Measurements from ENCODE around the gene A3GALT2. TPM values are rescaled to one million over a fixed set of nuclear protein-coding genes. Genes with fewer than 3 reads are reported as not detected.

The A3GALT2 gene
- total RNA-seq, 1 experiment from 2014 or later, result not detected

DNA sequence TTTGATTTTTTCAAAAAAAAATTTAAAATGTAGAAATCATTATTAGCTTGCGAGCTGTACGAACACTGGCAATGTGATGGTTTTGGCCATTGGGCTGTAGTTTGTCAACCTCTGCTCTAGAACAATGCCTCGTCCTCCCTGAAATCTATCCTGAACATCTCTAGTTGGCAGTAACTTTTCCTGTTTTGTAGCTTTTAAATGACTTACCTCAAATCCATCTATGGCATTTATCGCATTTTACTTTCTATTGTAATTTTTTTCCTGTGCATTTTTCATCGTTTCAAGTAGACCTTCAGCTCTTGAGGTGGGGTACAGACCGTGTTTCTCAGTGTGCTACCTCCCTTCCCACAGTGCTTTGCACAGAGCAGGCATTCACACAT is 30.4 kb upstream of the A3GALT2 start:
- no TSS peak for BruUV-seq (replicated peaks)
- ChIA-PET CTCF (interaction anchor here (1.0 to 1.9 kb wide), 6 partner anchors 12 to 132 kb away, joined by 3 to 16 read pairs (median 5); no protein-coding TSS in a partner anchor), POLR2A (interaction anchor here (1.1 to 6.4 kb wide), 6 partner anchors 14 to 109 kb away, joined by 3 to 133 read pairs (median 6); no protein-coding TSS in a partner anchor)
- Mint-ChIP-seq H3K9me3 (ENCODE audit: unreplicated experiment) (no peaks in the 10 kb centered on the region), H3K27me3 (ENCODE audit: insufficient read depth, unreplicated experiment) (no peaks in the 10 kb centered on the region), H3K27ac (ENCODE audit: low read depth, unreplicated experiment) (no peak overlapping the region), H3K36me3 (ENCODE audit: insufficient read depth, unreplicated experiment) (peaks cover 19% of the 10 kb centered on the region), H3K4me1 (ENCODE audit: insufficient read depth, unreplicated experiment) (peaks cover 20% of the 10 kb centered on the region), H3K4me3 (ENCODE audit: unreplicated experiment) (peak overlapping the region; percentile 28)
- no peak for DNase-seq (ENCODE audit: unreplicated experiment)
- intact Hi-C loops (cut with micrococcal nuclease), result no loop called here
- TF ChIP-seq, protein P1, sequence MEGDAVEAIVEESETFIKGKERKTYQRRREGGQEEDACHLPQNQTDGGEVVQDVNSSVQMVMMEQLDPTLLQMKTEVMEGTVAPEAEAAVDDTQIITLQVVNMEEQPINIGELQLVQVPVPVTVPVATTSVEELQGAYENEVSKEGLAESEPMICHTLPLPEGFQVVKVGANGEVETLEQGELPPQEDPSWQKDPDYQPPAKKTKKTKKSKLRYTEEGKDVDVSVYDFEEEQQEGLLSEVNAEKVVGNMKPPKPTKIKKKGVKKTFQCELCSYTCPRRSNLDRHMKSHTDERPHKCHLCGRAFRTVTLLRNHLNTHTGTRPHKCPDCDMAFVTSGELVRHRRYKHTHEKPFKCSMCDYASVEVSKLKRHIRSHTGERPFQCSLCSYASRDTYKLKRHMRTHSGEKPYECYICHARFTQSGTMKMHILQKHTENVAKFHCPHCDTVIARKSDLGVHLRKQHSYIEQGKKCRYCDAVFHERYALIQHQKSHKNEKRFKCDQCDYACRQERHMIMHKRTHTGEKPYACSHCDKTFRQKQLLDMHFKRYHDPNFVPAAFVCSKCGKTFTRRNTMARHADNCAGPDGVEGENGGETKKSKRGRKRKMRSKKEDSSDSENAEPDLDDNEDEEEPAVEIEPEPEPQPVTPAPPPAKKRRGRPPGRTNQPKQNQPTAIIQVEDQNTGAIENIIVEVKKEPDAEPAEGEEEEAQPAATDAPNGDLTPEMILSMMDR (IDR thresholded peaks at IDR 0.05; ENCODE audit: unreplicated experiment), result no peak

DNA sequence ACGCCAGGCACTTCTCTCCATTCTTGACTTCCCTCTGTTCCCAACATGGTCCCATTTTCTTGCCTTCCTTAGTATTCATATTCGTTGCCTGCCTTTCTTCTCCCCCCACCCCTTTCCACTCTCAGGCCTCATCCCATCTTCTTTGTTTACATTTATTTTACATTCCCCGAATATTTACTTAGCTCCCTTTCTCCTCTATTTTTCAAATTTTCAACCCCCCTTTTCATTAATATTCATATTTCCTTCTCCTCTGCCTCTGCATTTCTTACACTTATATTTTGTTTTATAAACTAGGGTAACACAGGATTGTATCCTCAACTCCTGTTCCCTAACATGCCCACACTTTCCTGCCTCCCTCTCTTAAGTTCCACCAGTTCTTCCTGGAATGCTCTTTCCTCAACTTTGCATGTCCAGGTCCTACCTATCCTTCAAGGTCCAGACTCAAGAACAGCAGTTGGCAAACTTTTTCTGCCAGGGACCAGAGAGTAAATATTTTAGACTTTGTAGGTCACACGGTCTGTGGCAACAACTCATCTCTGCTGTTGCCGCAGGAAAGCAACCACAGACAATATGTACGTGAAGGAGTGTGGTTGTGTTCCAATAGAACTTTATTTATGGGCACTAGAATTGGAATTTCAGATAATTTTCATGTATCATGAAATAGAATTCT is 29.8 kb upstream of the A3GALT2 start:
- DNase-seq (ENCODE audit: unreplicated experiment), result no peak
- Mint-ChIP-seq H3K36me3 (ENCODE audit: insufficient read depth, unreplicated experiment) (peaks cover 24% of the 10 kb centered on the region), H3K9me3 (ENCODE audit: unreplicated experiment) (no peaks in the 10 kb centered on the region), H3K4me1 (ENCODE audit: insufficient read depth, unreplicated experiment) (peaks cover 21% of the 10 kb centered on the region), H3K27ac (ENCODE audit: low read depth, unreplicated experiment) (peak overlapping the region; percentile 65), H3K4me3 (ENCODE audit: unreplicated experiment) (peak overlapping the region; percentile 87), H3K27me3 (ENCODE audit: insufficient read depth, unreplicated experiment) (no peaks in the 10 kb centered on the region)
- POLR2A ChIA-PET, result interaction anchor here (1.0 to 6.4 kb wide), 14 partner anchors 10 to 130 kb away, joined by 3 to 133 read pairs (median 8); partner anchors contain the start of gene PHC2
- BruUV-seq (replicated peaks), result no TSS peak
- CTCF ChIA-PET, result interaction anchor here (1.0 to 1.9 kb wide), 6 partner anchors 12 to 131 kb away, joined by 3 to 16 read pairs (median 5); no protein-coding TSS in a partner anchor
- TF ChIP-seq, protein P1 (IDR thresholded peaks at IDR 0.05; ENCODE audit: unreplicated experiment), result no peak
- intact Hi-C loops (cut with micrococcal nuclease), result no loop called here

DNA sequence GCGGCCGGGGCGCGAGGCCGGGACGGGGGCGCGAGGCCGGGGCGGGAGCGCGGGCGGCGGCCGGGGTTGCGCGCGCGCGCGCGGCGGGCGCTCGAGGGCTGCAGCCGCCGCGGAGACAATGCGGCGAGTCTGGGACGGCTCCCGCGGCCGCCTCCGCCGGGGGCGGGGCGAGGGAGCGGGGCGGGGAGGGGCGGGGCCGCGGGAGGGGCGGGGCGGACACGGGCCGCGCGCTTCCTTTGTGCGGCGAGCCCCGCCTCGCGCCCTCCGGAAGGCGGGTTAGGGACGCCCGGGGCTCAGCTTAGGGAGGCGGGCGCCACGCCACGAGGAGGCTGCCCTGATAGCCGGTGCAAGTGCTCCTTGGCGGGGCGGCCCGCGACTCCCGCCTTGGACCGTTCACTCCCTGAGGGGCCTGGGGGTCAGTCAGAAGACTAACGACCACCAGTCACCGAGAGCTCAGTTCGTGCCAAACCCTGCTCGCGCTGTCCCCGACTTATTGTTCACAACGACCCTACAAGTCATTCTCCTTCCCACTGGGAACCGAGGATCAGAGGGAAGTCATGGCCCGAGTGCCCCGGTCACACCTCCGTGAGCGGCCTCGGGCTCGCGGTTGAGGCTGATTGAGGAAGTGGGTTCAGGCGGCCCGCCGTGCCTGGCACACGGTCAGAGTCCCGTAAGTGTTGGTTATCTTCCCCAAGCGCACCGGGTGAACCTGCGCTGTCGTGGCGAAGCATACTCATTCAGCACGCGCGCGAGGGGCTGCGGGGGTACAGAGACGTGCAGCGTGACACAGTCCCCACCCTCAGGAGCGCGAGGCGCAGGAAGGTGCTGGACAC is 29.1 kb upstream of the A3GALT2 start:
- H3K27ac Mint-ChIP-seq (ENCODE audit: low read depth, unreplicated experiment), result peak overlapping the region; percentile 65
- H3K9me3 Mint-ChIP-seq (ENCODE audit: unreplicated experiment), result no peaks in the 10 kb centered on the region
- peaks cover 24% of the 10 kb centered on the region for H3K4me1 Mint-ChIP-seq (ENCODE audit: insufficient read depth, unreplicated experiment)
- H3K36me3 Mint-ChIP-seq (ENCODE audit: insufficient read depth, unreplicated experiment), result peaks cover 30% of the 10 kb centered on the region
- ChIA-PET CTCF (interaction anchor here (0.6 to 1.5 kb wide), 6 partner anchors 11 to 118 kb away, joined by 3 to 5 read pairs (median 4); no protein-coding TSS in a partner anchor), POLR2A (interaction anchor here (1.0 to 6.4 kb wide), 15 partner anchors 8 to 222 kb away, joined by 3 to 133 read pairs (median 7); partner anchors contain the start of gene PHC2)
- intact Hi-C loops (cut with micrococcal nuclease), result loop anchor here (2.0 kb wide), 1 partner anchor 21 kb away; no protein-coding TSS in a partner anchor
- BruUV-seq (replicated peaks), result no TSS peak
- H3K4me3 Mint-ChIP-seq (ENCODE audit: unreplicated experiment), result peak overlapping the region; percentile 87
- TF ChIP-seq, protein P1 (IDR thresholded peaks at IDR 0.05; ENCODE audit: unreplicated experiment), result no peak
- no peaks in the 10 kb centered on the region for H3K27me3 Mint-ChIP-seq (ENCODE audit: insufficient read depth, unreplicated experiment)
- peak; percentile 84 for DNase-seq (ENCODE audit: unreplicated experiment)

All from MCF 10A (cell line).